ENCODE data around the gene KISS1.

KISS1 gene

GRCh38 chr1:204216880-204217647, 20.8 kb upstream of the KISS1 start:
- no peak for DNase-seq

GRCh38 chr1:204216236-204216635, 19.9 kb upstream of the KISS1 start:
- no peak for DNase-seq

GRCh38 chr1:204213668-204214662, 17.7 kb upstream of the KISS1 start, which contains the start of gene GOLT1A:
TSS of gene GOLT1A (minus strand) at chr1:204213988. CDS start at chr1:204213906, 82 bp downstream.
- no peak for DNase-seq

- DNase-seq = no peak
Observed at GRCh38 chr1:204212715-204213114, 16.4 kb upstream of the KISS1 start.

GRCh38 chr1:204211046-204211445, 14.8 kb upstream of the KISS1 start:
- no peak for DNase-seq

GRCh38 chr1:204207136-204207616, 10.9 kb upstream of the KISS1 start:
- DNase-seq = no peak

- DNase-seq = no peak
Observed at GRCh38 chr1:204206121-204206520, 9.8 kb upstream of the KISS1 start.

- DNase-seq = no peak
Observed at GRCh38 chr1:204205486-204205885, 9.2 kb upstream of the KISS1 start.

GRCh38 chr1:204204944-204205343, 8.7 kb upstream of the KISS1 start:
- DNase-seq = no peak

GRCh38 chr1:204203206-204203767, 7.0 kb upstream of the KISS1 start:
- no peak for DNase-seq

- DNase-seq = no peak
Observed at GRCh38 chr1:204202481-204202880, 6.2 kb upstream of the KISS1 start.

GRCh38 chr1:204201348-204202040, 5.2 kb upstream of the KISS1 start:
- DNase-seq = no peak

GRCh38 chr1:204199579-204199978, 3.3 kb upstream of the KISS1 start:
- no peak for DNase-seq

GRCh38 chr1:204198348-204199340, 2.4 kb upstream of the KISS1 start:
- DNase-seq = no peak

- no peak for DNase-seq
Observed at GRCh38 chr1:204197068-204197467, 777 bp upstream of the KISS1 start.

GRCh38 chr1:204194771-204195170, 1.5 kb downstream of the KISS1 start:
- DNase-seq = no peak

- no peak for DNase-seq
Observed at GRCh38 chr1:204194080-204194479, 2.2 kb downstream of the KISS1 start.

- DNase-seq = no peak
Observed at GRCh38 chr1:204192589-204193352, 3.5 kb downstream of the KISS1 start.

GRCh38 chr1:204192046-204192445, 4.2 kb downstream of the KISS1 start:
- no peak for DNase-seq

GRCh38 chr1:204191456-204191855, 4.8 kb downstream of the KISS1 start:
- no peak for DNase-seq
